Muscle of leg (tissue), 11 donors: ENCODE data around the gene HDAC5. TPM values are rescaled to one million over a fixed set of nuclear protein-coding genes. Genes with fewer than 3 reads are reported as not detected.

Experiments
- DNase-seq: peaks from one replicate; pipeline ENCODE4 v3.0.0; 2013
- H3K27ac ChIP-seq: one replicate; pipeline ENCODE4 v1.5.1; 2013; ENCODE audit warnings: mild to moderate bottlenecking, low read length, control low read depth
- H3K27me3 ChIP-seq: one replicate; pipeline ENCODE4 v1.6.1; 2013; ENCODE audit warnings: low read length; ENCODE audit not compliant: control insufficient read depth, insufficient read depth
- H3K36me3 ChIP-seq: one replicate; pipeline ENCODE4 v1.6.1; 2013; ENCODE audit warnings: low read length; ENCODE audit not compliant: control insufficient read depth, insufficient read depth
- H3K4me1 ChIP-seq: one replicate; pipeline ENCODE4 v1.6.1; 2013; ENCODE audit warnings: low read length; ENCODE audit not compliant: control insufficient read depth, insufficient read depth
- H3K4me3 ChIP-seq: one replicate; pipeline ENCODE4 v1.5.1; 2013; ENCODE audit warnings: low read length, control low read depth
- H3K9me3 ChIP-seq: replicated peaks from 2 replicates; pipeline ENCODE4 v1.6.1; 2013; ENCODE audit warnings: low read depth, low read length; ENCODE audit not compliant: control insufficient read depth
- WGBS: methylation state at CpG from one replicate; pipeline ENCODE4 v1.1.5; 2013; ENCODE audit warnings: missing lambda C conversion rate; ENCODE audit not compliant: insufficient coverage; 5-methylcytosine and 5-hydroxymethylcytosine counted together
- polyA plus RNA-seq, 8 donors: library from polyadenylated mRNA; unstranded; fragments of 120-200 nt; gene quantifications; one replicate each; pipeline versions ENCODE4 v1.2.1 to v1.2.3, GENCODE V29; 2013; ENCODE audit warnings: inconsistent platforms in 1 of 8, low replicate concordance in 1 of 8; ENCODE audit not compliant: insufficient read length in 8 of 8, insufficient read depth in 1 of 8
- total RNA-seq: library from RNA; stranded (reverse); fragments of 120-200 nt; gene quantifications from one replicate; pipeline ENCODE4 v1.2.4, GENCODE V29; 2013

HDAC5 gene
- total and polyA plus RNA-seq, 9 donors, result 44.4 to 64.4 (median 52.2) TPM

- DNase-seq, result no peak
- Histone ChIP-seq H3K4me3 (no peak overlapping the region), H3K27ac (no peak overlapping the region), H3K4me1 (no peaks in the 10 kb centered on the region), H3K27me3 (no peaks in the 10 kb centered on the region), H3K36me3 (peaks cover 39% of the 10 kb centered on the region), H3K9me3 (no peaks in the 10 kb centered on the region)
- 89% methylated on average over 1 of the region's 3 CpGs for WGBS
Observed at GRCh38 chr17:44030482-44030881, 93.0 kb downstream of the HDAC5 start.

- no peaks in the 10 kb centered on the region for H3K4me1 ChIP-seq
- no peak for DNase-seq
- H3K36me3 ChIP-seq, result peaks cover 39% of the 10 kb centered on the region
- H3K9me3 ChIP-seq, result no peaks in the 10 kb centered on the region
- no peak overlapping the region for H3K27ac ChIP-seq
- no peak overlapping the region for H3K4me3 ChIP-seq
- WGBS, result 77% methylated on average over 3 of the region's 5 CpGs
- no peaks in the 10 kb centered on the region for H3K27me3 ChIP-seq
Observed at GRCh38 chr17:44029736-44030135, 93.7 kb downstream of the HDAC5 start.

Other genes starting within 250 kb of the HDAC5 start
- gene MPP2, start 216.1 kb downstream of the HDAC5 start, total RNA-seq, result 1.5 TPM
- gene MPP2, start 216.1 kb downstream of the HDAC5 start, polyA plus RNA-seq, result 1 to 10 TPM; 2.6 to 5.6 (median 3.8) TPM
- 0.18 TPM for gene PPY, start 181.2 kb downstream of the HDAC5 start, total RNA-seq
- gene PPY, start 181.2 kb downstream of the HDAC5 start, polyA plus RNA-seq, result under 1 TPM in 5 of 8 donors, not detected in 3; 0.27 to 0.57 (median 0.50) TPM
- not detected for gene PYY, start 169.7 kb downstream of the HDAC5 start, total RNA-seq
- under 1 TPM in 2 of 8 donors, not detected in 6; 0.17 to 0.80 TPM for gene PYY, start 169.7 kb downstream of the HDAC5 start, polyA plus RNA-seq
- 0.58 TPM for gene NAGS, start 119.0 kb downstream of the HDAC5 start, total RNA-seq
- gene NAGS, start 119.0 kb downstream of the HDAC5 start, polyA plus RNA-seq, result 1 to 10 TPM in 1 of 8 donors, under 1 TPM in 7; 0.38 to 2.3 (median 0.61) TPM
- gene TMEM101, start 108.7 kb downstream of the HDAC5 start, total RNA-seq, result 39.7 TPM
- 10 to 100 TPM; 28.6 to 36.3 (median 32.2) TPM for gene TMEM101, start 108.7 kb downstream of the HDAC5 start, polyA plus RNA-seq
- 14.4 TPM for gene LSM12, start 57.0 kb downstream of the HDAC5 start, total RNA-seq
- gene LSM12, start 57.0 kb downstream of the HDAC5 start, polyA plus RNA-seq, result 10 to 100 TPM; 23.6 to 32.6 (median 28.0) TPM
- gene G6PC3, start 52.9 kb downstream of the HDAC5 start, total RNA-seq, result 16.1 TPM
- gene G6PC3, start 52.9 kb downstream of the HDAC5 start, polyA plus RNA-seq, result 10 to 100 TPM; 33.6 to 43.8 (median 37.9) TPM
- gene HROB, start 18.3 kb upstream of the HDAC5 start, total RNA-seq, result 1.2 TPM
- gene HROB, start 18.3 kb upstream of the HDAC5 start, polyA plus RNA-seq, result 1 to 10 TPM; 2.1 to 3.4 (median 2.5) TPM
- gene ASB16, start 47.1 kb upstream of the HDAC5 start, total RNA-seq, result 3.3 TPM
- 10 to 100 TPM in 6 of 8 donors, 1 to 10 TPM in 2; 7.7 to 17.9 (median 12.3) TPM for gene ASB16, start 47.1 kb upstream of the HDAC5 start, polyA plus RNA-seq
- gene TMUB2, start 63.3 kb upstream of the HDAC5 start, total RNA-seq, result 33.6 TPM
- 10 to 100 TPM; 38.2 to 53.2 (median 45.1) TPM for gene TMUB2, start 63.3 kb upstream of the HDAC5 start, polyA plus RNA-seq
- gene ATXN7L3, start 76.2 kb upstream of the HDAC5 start, total RNA-seq, result 31.8 TPM
- gene ATXN7L3, start 76.2 kb upstream of the HDAC5 start, polyA plus RNA-seq, result 10 to 100 TPM; 46.1 to 58.2 (median 55.5) TPM
- gene UBTF, start 96.0 kb upstream of the HDAC5 start, total RNA-seq, result 54.3 TPM
- 10 to 100 TPM; 66.4 to 88.6 (median 76.5) TPM for gene UBTF, start 96.0 kb upstream of the HDAC5 start, polyA plus RNA-seq
- gene SLC4A1, start 144.5 kb upstream of the HDAC5 start, total RNA-seq, result 6.2 TPM
- 10 to 100 TPM in 5 of 8 donors, 1 to 10 TPM in 3; 5.2 to 20.9 (median 12.9) TPM for gene SLC4A1, start 144.5 kb upstream of the HDAC5 start, polyA plus RNA-seq
- gene RUNDC3A, start 185.0 kb upstream of the HDAC5 start, total RNA-seq, result 1.4 TPM
- gene RUNDC3A, start 185.0 kb upstream of the HDAC5 start, polyA plus RNA-seq, result 1 to 10 TPM; 1.4 to 5.2 (median 3.7) TPM
- gene SLC25A39, start 201.2 kb upstream of the HDAC5 start, total RNA-seq, result 35.9 TPM
- 10 to 100 TPM; 53.5 to 87.7 (median 71.2) TPM for gene SLC25A39, start 201.2 kb upstream of the HDAC5 start, polyA plus RNA-seq
- gene GRN, start 221.7 kb upstream of the HDAC5 start, total RNA-seq, result 91.2 TPM
- 100 to 1,000 TPM; 190 to 247 (median 220) TPM for gene GRN, start 221.7 kb upstream of the HDAC5 start, polyA plus RNA-seq
- 52.9 TPM for gene FAM171A2, start 240.2 kb upstream of the HDAC5 start, total RNA-seq
- 100 to 1,000 TPM in 3 of 8 donors, 10 to 100 TPM in 5; 55.3 to 110 (median 86.5) TPM for gene FAM171A2, start 240.2 kb upstream of the HDAC5 start, polyA plus RNA-seq